K562 (cell line): ENCODE results near the gene CALHM1. TPM values are rescaled to one million over a fixed set of nuclear protein-coding genes. Genes with fewer than 3 reads are reported as not detected.

Source experiments
- DEAF1 ChIP-seq: fragments of 450-650 bp; formaldehyde crosslinking; IDR thresholded peaks from 2 replicates; pipeline ENCODE4 v1.4.0; 2020; ENCODE audit warnings: mild to moderate bottlenecking, moderate library complexity
- GTF2A2 ChIP-seq: IDR thresholded peaks from 2 replicates; pipeline ENCODE4 v1.6.1; 2016; ENCODE audit warnings: mild to moderate bottlenecking, missing genetic modification characterization, missing compliant biosample characterization
- NEUROD1 ChIP-seq: fragments of 150-350 bp; IDR thresholded peaks from 2 replicates; pipeline ENCODE4 v1.6.1; 2014; ENCODE audit warnings: borderline replicate concordance, low read length, low read depth; ENCODE audit not compliant: partially characterized antibody
- PTTG1 ChIP-seq: fragments of 450-650 bp; IDR thresholded peaks from 2 replicates; pipeline ENCODE4 v1.6.1; 2016; ENCODE audit warnings: low read depth, mild to moderate bottlenecking, missing genetic modification characterization, missing compliant biosample characterization
- RBM34 ChIP-seq: fragments of 200-400 bp; formaldehyde crosslinking; IDR thresholded peaks from 2 replicates; pipeline ENCODE4 v1.6.1; 2018; ENCODE audit warnings: low read length, borderline replicate concordance; ENCODE audit not compliant: insufficient read depth
- ZNF239 ChIP-seq: fragments of 250-450 bp; sonication (Bioruptor Pico); IDR thresholded peaks from 2 replicates; pipeline ENCODE4 v1.4.0; 2020; ENCODE audit warnings: mild to moderate bottlenecking
- ZNF655 ChIP-seq: fragments of 250-450 bp; sonication (Bioruptor Pico); IDR thresholded peaks from 2 replicates; pipeline ENCODE4 v1.5.0; 2021
- polyA plus RNA-seq, 8 experiments: library from polyadenylated mRNA; depleted of rRNA in 4 of 8; stranded (reverse) in 5 of 8; unstranded in 3 of 8; fragments of >200 nt; fragmentation: Nextera tagmentation in 2 of 8; fragmentation: Illumina TruSeq in 1 of 8; extraction: Ambion mirVana in 2 of 8; extraction: Trizol in 1 of 8; gene quantifications; 2 replicates each; pipeline versions ENCODE4 v1.2.1 to v1.2.3, GENCODE V29; 2011 to 2014; ENCODE audit warnings: inconsistent platforms in 1 of 8, missing spikeins in 1 of 8
- total RNA-seq, 7 experiments: library from RNA; depleted of rRNA in 6 of 7; stranded (reverse); fragments of >200 nt in 6 of 7; fragmentation: Illumina TruSeq in 2 of 7; extraction: Trizol in 2 of 7; gene quantifications; 2 replicates each; pipeline versions ENCODE4 v1.2.1 to v1.2.3, GENCODE V29; 2011 to 2021; ENCODE audit warnings: low replicate concordance in 1 of 7

Gene CALHM1
- total and polyA plus RNA-seq, 9 of the 15 experiments (the other 6 are each of a cell fraction or from before 2014, with no cell fraction given), result 0.03 TPM; not detected in 8

- no peak for TF ChIP-seq PTTG1 (tag)
- no peak for TF ChIP-seq ZNF655 (CRISPR knock-in tag)
- no peak for TF ChIP-seq DEAF1
- TF ChIP-seq NEUROD1, result no peak
- no peak for TF ChIP-seq GTF2A2 (tag)
- TF ChIP-seq RBM34, result no peak
- TF ChIP-seq ZNF239 (CRISPR knock-in tag), result no peak
- TF ChIP-seq, all 486 proteins: peak for 0
These were observed 660 bp downstream of the CALHM1 start (continued) for GRCh38 chr10:103457896-103458583.
